GM19035 (cell line): ENCODE measurements around the gene CCDC127.

ENCODE experiments used
- ATAC-seq: cut with Tn5 transposase; IDR thresholded peaks from one replicate; pipeline ENCODE4 v1.9.1; 2021; ENCODE audit not compliant: unreplicated experiment

CCDC127 gene

GRCh38 chr5:160921-161802 is 56.8 kb downstream of the CCDC127 start:
- ATAC-seq = no peak

DNA sequence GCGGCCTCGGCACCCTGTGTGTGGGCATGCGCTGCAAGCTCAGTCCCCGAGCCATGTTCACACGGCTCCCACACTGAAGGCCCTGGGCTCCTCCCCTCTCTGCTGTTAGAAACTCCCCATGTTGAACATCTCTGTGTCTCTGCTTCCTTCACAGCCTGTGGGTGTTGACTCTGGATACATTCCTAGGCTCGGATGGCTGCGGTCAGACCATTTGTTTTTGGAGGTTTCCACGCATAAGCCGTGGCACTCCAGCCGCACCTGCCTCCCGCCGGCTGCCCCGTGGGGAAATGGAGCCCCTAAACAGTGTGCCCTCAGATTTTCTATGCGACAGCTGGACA is 57.8 kb downstream of the CCDC127 start:
- ATAC-seq = no peak

GRCh38 chr5:159448-160172 is 58.3 kb downstream of the CCDC127 start:
- no peak for ATAC-seq

GRCh38 chr5:158807-159447 is 59.0 kb downstream of the CCDC127 start:
- ATAC-seq = no peak

DNA sequence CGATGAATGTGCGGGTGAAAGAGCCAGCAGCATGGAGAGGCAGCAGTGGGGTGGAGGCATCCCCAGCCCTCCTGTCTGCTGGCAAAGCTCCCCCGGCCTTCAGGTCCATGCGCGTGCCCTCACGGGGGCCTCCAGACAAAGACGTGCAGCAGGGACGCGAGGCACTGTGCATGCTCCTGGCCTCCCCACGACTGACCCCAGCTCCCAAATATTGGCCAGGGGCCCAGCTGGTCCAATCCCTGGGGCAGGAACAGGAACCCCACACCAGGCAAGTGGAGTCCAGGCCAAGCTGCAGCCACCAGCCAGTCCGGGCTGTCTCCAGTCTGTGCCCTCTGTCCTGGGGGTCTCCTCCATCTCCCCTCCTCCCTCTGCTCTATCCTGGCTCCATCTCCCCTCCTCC is 60.2 kb downstream of the CCDC127 start:
- no peak for ATAC-seq

DNA sequence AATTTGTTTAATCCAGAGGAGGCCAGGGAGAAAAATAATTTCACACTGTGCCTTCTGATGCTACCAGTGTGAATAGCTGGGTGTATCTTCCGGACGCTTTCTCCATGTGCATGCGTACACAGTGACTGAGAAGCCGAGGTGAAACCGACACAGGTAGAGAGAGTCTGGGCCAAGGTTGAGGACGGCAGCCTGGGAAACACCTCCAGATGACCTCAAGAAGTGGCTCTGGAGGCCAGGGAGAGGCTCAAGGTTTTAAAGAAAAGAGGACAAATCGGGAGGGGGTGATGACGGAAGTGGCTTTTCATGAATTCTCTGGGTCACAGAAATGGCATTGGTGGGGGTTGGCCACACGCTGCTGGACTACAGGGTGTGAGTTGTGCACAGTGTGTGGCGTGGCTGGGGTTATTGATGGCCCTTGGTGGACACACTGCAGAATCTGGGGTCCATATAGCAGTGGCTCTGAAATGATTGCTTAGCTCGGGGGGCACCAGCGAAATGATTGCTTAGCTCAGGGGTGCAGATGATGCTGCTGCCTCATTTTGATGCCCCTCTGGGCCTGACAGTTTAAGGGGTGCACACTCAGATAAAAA is 60.7 kb downstream of the CCDC127 start:
- ATAC-seq = no peak

DNA sequence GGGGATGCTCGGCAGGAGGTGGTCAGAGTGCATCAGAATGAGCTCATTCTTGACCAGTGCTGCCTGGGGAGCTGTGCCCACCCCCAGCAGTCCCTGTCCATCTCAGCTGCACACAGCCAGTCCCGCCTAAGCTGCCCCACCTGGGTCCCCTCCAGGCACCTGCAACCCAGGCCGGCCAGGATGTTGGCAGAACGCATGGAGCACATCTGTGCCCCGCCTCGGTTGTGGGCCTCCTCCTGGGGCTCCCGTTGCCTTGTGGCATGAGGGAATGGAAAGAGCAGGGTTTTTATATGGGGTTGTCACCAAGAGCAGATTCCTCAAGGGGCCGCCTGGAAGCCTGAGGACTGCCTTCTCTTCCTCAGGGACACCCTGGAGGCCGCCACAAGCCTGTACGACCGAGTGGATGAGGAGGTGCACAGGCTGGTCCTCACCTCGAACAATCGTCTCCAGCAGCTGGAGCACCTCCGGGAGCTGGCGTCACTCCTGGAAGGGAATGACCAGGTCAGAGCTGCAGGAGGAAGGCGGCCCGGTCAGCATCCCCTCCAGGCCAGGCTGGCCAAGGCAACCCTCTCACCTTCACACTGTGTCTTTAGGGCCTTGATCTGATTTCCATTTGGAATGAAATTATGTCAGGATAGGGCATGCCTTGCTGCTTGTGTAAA is 61.4 kb downstream of the CCDC127 start:
- no peak for ATAC-seq

DNA sequence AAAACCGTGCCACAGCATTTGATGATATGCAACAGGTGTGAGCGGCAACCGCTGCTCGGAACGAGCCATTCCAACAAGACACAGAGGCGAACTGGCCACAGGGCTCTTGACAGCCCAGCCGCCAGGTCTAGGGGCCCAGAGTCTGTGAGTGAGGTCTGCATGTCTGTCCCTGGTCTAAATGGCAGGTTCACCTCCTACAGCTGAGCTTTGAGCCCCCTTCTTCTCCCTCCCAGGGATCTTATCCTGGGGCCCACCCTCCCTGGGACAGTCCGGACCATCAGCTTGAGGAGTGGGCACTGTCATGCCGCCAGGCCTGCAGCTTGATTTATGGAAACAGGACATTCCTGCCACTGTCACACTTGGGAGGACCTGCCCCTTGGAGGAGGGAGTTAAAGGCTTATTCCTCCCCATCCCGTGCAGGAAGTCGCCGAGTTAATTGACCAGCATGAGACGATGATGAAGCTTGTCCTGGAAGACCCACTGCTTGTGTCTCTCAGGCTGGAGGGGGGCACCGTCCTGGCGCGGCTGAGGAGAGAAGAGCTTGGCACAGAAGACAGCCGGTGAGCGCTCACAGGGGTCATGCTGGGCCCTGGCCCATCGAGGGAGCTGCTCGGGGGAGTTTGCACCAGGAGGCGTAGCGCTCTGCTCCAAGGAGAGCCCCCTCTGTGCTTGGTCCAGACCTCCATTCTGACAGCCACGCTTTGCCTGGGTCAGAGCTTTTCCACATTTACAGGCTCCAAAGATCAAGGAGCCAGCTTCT is 62.1 kb downstream of the CCDC127 start:
- no peak for ATAC-seq

DNA sequence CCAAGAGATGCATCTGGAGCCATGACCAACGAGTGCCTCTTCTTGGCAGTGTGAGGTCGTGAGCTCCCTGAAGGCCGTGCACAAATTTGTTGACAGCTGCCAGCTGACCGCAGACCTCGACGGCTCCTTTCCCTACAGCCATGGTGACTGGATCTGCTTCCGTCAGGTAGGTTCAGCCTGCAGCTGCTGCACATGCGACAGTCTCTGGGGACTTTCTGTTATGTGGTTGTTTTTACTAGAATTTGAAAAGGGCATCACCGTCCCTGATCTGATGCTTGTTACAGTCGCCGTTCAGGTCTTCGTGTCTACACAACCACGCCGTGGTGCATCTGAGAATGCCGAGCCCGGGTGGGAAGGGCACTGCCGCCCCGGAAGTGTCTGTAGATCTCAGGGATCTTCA is 63.1 kb downstream of the CCDC127 start:
- ATAC-seq = no peak

- no peak for ATAC-seq
Measured at GRCh38 chr5:154236-154635, 63.7 kb downstream of the CCDC127 start.

DNA sequence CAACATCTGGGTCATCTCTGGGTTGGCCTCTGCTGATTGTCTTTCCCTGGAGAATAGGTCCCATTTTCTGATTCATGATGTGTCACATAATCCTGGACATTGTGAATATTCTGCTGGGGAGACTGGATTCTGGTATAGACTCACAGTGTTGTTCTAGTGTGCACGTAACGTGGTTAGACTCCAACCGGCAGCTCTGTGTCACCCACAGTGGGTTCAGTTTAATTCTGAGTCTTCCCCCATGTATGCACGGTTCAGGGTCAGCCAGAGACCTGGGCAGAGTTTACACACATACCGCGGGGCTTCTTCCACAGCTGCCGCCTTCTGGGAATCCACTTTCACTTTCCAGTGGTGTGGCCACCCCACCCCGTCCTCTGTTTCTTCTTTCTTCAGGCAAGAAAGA is 64.7 kb downstream of the CCDC127 start:
- ATAC-seq = no peak

GRCh38 chr5:152077-152476 is 65.9 kb downstream of the CCDC127 start:
- ATAC-seq = no peak

DNA sequence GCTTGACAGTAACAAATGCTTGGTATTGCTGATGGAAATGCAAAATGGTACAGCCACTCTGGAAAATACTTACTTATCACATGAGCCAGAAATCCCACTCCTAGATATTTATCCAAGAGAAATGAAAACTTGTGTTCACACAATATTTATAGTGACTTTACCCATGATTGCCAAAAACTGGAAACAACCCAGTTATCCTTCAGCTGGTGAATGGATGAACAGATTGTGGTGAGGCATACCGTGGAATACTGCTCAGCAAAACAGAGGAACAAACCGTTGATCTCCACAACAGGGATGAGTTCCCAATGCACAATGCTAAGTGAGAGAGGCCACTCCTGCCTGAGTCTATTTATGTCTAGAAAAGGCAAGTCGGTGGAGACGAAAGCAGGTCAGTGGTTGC is 67.2 kb downstream of the CCDC127 start:
- ATAC-seq = no peak

- ATAC-seq = no peak
Measured at GRCh38 chr5:149745-150485, 68.0 kb downstream of the CCDC127 start.

- ATAC-seq = no peak
Measured at GRCh38 chr5:147751-148150, 70.2 kb downstream of the CCDC127 start.
